ENCODE measurements around the gene PSMC5. TPM values are rescaled to one million over a fixed set of nuclear protein-coding genes. Genes with fewer than 3 reads are reported as not detected.

PSMC5 gene
- total RNA-seq, 1 experiment from 2014 or later, result 183 TPM

DNA sequence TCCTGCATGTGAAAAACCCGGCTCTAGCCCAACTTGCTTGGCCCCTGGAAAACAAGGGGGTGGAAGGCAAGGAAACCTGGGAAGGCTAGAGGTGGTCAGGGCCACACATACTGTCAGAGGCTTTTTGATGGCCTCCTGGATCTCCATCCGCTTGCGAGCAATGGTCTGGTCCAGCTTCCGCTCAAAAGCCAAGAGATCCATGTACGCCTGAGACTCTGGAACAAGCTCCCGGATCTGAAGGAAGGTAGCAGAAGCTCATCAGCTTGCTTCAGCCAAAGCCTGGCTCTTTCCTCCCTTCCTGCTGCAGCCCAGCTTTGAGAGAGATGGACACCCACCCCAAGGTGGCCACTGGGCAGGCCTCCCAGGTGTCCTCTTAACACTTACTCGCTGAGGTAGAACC, 9.6 kb downstream of the PSMC5 start:
- no peak overlapping the region for H2BK12ac ChIP-seq (ENCODE audit: insufficient read length, low read depth, low read length)
- H3K79me2 ChIP-seq (ENCODE audit: insufficient read depth, low read length), result peaks cover 3% of the 10 kb centered on the region; the same call in 1 of the 2 replicates
- no peak overlapping the region for H3K23ac ChIP-seq (ENCODE audit: insufficient read length, low read depth, low read length)
- WGBS (ENCODE audit: extremely low coverage, insufficient read length, low lambda C conversion rate), result no CpG with 5 or more reads among the region's 7 CpGs
- H3K27ac ChIP-seq (ENCODE audit: insufficient read length, low read depth, low read length), result no peak overlapping the region
- no peak overlapping the region for H2BK5ac ChIP-seq (ENCODE audit: insufficient read length, low read length)
- Mint-ChIP-seq H3K4me1 (peaks cover 25 to 38% of the 10 kb centered on the region in 2 experiments), H3K27ac (peak overlapping the region in 2 of 3 experiments; percentile 8 to 39; a peak in 1 of 7 replicates), H3K36me3 (ENCODE audit: insufficient read depth in 1 of 3, low read depth in 3 of 3) (peaks cover 31 to 57% (median 51%) of the 10 kb centered on the region in 3 experiments), H3K9me3 (no peaks in the 10 kb centered on the region), H3K4me3 (no peak overlapping the region; a peak in 1 of 5 replicates), H3K27me3 (ENCODE audit: low read depth) (no peaks in the 10 kb centered on the region)
- no peak overlapping the region for H4K8ac ChIP-seq (replicated peaks; ENCODE audit: insufficient read length, low read depth, low read length)
- H2BK15ac ChIP-seq (ENCODE audit: low read depth, low read length), result no peak overlapping the region
- H4K20me1 ChIP-seq (ENCODE audit: control insufficient read depth, insufficient read depth, insufficient read length), result peaks cover 2% of the 10 kb centered on the region
- no peak overlapping the region for H3K56ac ChIP-seq (ENCODE audit: insufficient read length, low read depth, low read length)
- H3K27me3 ChIP-seq (ENCODE audit: insufficient read depth, low read length), result no peaks in the 10 kb centered on the region
- no peak overlapping the region for H3K4ac ChIP-seq (ENCODE audit: low read depth, low read length)
- no peak overlapping the region for H3K14ac ChIP-seq (ENCODE audit: insufficient read depth, low read length)
- H3K4me2 ChIP-seq (ENCODE audit: insufficient read depth, insufficient read length, low read length), result no peak overlapping the region
- no peak overlapping the region for H2AFZ ChIP-seq (ENCODE audit: low read length)
- H3K79me1 ChIP-seq (ENCODE audit: insufficient read depth, low read depth, low read length, poor library complexity, severe bottlenecking), result peaks cover 3% of the 10 kb centered on the region
- H3K4me1 ChIP-seq (ENCODE audit: insufficient read depth, low read length), result no peaks in the 10 kb centered on the region; the same call in 1 of the 2 replicates
- no peak overlapping the region for H3K9ac ChIP-seq (ENCODE audit: extremely low read depth, insufficient read length, low read length)
- no peak overlapping the region for H4K5ac ChIP-seq (ENCODE audit: insufficient read length, low read depth, low read length)
- no peak overlapping the region for H2BK120ac ChIP-seq (ENCODE audit: low read depth, low read length, poor library complexity, severe bottlenecking)
- no peaks in the 10 kb centered on the region for H3K9me3 ChIP-seq (ENCODE audit: control insufficient read depth, low read depth, low read length)
- TF ChIP-seq CTCF (conservative IDR thresholded peaks at IDR 0.05), result no peak
- no peak overlapping the region for H2AK5ac ChIP-seq (ENCODE audit: insufficient read length, low read length)
- DNase-seq, result no peak
- no peak overlapping the region for H2BK20ac ChIP-seq (ENCODE audit: low read depth, low read length, poor library complexity, severe bottlenecking)
- peaks cover 6% of the 10 kb centered on the region for H3K23me2 ChIP-seq (ENCODE audit: insufficient read length, low read depth, low read length, poor library complexity, severe bottlenecking)
- no peak overlapping the region for H4K91ac ChIP-seq (ENCODE audit: insufficient read length, low read depth, low read length)
- no peak overlapping the region for H3T11ph ChIP-seq (ENCODE audit: low read length)
- no peak overlapping the region for H3K18ac ChIP-seq (ENCODE audit: insufficient read length, low read depth, low read length)

Measured in H9 (cell line).